Erythroblast (primary cell): ENCODE results near the gene IPO13.

Experiments used
- GATA1 ChIP-seq: IDR thresholded peaks from 2 replicates; pipeline ENCODE4 v1.6.1; 2011; ENCODE audit warnings: low read depth, mild to moderate bottlenecking, control low read depth, low read length, moderate library complexity
- POLR2A ChIP-seq: IDR thresholded peaks from 2 replicates; pipeline ENCODE4 v1.6.1; 2011; ENCODE audit warnings: mild to moderate bottlenecking, low read length

DNA sequence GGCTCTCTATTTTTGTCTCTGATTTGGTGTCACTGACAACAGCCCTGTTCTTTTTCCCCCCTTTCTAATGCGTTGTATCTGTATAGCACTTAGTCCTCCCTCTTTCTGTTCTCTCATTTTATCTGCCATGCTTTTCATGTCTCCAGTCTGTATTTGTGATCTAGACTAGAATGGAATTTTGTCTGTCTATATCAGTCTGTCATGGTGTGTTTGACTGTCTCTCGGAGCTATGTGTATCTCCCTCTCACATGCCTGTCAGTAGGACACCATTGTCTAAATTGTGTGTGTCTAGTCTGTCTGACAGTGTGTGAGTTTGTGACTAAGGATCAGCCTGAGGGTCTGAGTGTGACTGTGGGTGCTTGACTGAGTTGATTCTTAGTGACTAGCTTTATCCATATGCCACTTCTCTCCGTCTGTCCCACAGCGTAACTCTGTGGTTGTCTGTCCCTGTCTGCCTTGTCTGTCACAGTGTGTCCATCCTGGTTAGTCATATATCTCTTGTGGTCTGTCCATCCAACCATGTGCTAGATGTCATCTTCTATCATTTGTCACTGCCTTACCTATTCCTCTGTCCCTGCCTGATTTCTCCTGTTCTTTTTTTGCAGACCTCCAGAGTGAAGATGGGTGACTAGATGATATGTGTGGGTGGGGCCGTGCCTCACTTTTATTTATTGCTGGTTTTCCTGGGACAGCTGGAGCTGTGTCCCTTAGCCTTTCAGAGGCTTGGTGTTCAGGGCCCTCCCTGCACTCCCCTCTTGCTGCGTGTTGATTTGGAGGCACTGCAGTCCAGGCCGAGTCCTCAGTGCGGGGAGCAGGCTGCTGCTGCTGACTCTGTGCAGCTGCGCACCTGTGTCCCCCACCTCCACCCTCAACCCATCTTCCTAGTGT is 30.9 kb downstream of the IPO13 start:
- TF ChIP-seq POLR2A (no peak), GATA1 (no peak)
